GM21381 (cell line): ENCODE measurements around the gene SPTB.

Experiments
- ATAC-seq: cut with Tn5 transposase; IDR thresholded peaks from one replicate; pipeline ENCODE4 v1.9.1; 2021; ENCODE audit warnings: mild to moderate bottlenecking, moderate library complexity; ENCODE audit not compliant: unreplicated experiment

SPTB gene

GRCh38 chr14:64889352-64889751, 9.6 kb upstream of the SPTB start:
- ATAC-seq: no peak

GRCh38 chr14:64885559-64885958, 5.9 kb upstream of the SPTB start:
- no peak for ATAC-seq

GRCh38 chr14:64880221-64881121, 764 bp upstream of the SPTB start:
- no peak for ATAC-seq

DNA sequence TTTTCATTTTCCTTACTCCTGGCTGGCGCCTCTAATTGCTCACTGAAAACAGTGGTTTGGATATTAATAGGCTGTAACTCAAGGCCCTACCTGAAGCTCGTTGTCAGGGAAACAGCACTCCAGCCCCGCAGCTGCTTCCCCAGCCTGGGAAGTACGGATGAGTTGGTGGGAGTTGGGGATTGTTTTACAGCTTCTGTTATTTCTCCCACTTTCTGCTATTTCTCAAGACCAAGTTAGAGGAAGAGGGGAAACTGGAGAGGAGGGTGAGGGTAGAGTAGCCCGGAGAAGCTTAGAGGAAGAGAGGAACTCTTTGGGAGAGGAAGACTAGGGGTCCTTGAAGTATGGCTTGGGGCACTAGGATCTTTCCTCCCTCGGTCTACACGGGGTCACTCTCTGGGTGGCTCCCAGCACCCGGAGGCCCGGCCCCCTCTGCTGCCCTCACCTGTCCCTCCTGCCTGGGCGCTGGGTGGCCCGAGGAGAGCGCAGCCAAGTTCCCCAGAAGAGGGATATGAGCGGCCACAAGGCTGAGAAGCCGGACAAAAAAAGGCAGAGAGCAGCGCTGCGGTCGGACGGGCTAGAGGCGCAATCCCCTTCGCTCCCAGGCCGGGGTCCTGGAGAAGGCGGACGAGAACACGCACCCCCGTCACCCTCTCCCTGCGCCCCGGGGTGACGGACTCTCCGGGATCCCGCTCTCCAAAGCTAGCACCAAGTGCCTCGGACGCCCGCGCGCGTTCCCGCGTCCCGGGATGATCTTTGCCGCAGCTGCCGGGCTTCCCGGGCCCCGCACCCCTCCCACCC, 671 bp downstream of the SPTB start:
- ATAC-seq: no peak

- no peak for ATAC-seq
Measured at GRCh38 chr14:64877846-64878245, 1.9 kb downstream of the SPTB start.

DNA sequence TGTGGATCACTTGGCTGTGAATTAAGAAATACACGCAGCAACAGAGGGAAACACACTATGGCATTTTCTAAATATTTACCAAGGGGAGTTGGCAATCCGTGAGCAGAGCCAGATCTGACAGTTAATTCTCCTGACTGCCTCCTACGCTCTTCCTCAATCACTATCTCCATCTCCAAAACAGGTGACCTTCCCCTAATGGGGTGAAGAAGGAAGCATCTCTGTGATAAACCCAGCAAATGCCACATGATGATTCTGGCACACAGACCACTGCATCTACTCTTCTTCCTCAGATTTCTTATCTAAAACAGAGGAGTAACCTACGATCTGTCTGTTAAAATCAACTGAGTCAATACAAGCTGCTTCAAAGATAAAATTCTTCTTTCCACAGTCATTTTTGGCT, 4.4 kb downstream of the SPTB start:
- no peak for ATAC-seq

- ATAC-seq: no peak
Measured at GRCh38 chr14:64873506-64874219, 6.0 kb downstream of the SPTB start.

- no peak for ATAC-seq
Measured at GRCh38 chr14:64871344-64871743, 8.4 kb downstream of the SPTB start.

DNA sequence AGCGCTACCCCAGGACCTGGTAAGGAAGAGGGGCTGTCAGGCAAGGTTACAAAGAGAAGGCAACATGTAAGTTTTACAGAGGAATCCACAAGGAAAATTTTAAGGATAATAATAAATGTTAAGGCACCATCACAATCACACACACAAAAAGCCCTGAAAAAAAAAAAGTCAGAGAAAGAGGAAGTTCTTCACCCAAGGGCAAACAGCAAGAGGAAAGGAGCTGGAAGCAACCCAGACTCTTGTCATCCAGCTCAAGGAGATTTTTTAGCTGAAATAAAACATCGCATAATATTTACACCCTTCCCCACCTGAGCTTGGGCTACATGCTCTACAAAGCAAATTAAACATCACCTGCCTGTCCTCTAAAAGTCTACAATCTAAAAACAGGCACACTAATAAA, 9.5 kb downstream of the SPTB start:
- no peak for ATAC-seq

DNA sequence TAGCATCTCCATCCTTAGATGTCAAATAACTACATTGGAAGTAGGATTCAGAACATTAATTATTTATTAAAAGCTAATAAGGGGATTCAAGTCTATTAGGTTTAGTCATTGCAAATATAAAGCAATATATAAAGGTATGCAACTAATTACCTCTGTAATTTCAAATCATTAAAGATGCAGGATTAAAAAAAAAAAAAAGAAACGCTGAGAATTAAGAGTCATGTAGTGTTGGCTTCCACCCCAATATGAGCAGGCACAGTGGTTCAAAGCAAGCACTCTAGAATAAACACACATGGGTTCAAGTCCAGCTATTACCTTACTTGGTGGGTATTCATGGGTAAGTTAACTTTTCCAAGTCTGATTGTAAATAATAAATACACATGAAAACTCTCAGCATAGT, 10.9 kb downstream of the SPTB start:
- no peak for ATAC-seq

GRCh38 chr14:64868379-64868778, 11.3 kb downstream of the SPTB start:
- no peak for ATAC-seq

- no peak for ATAC-seq
Measured at GRCh38 chr14:64867182-64867581, 12.5 kb downstream of the SPTB start.

GRCh38 chr14:64865992-64866391, 13.7 kb downstream of the SPTB start:
- no peak for ATAC-seq

- no peak for ATAC-seq
Measured at GRCh38 chr14:64865109-64865508, 14.6 kb downstream of the SPTB start.

- no peak for ATAC-seq
Measured at GRCh38 chr14:64864258-64864657, 15.4 kb downstream of the SPTB start.

DNA sequence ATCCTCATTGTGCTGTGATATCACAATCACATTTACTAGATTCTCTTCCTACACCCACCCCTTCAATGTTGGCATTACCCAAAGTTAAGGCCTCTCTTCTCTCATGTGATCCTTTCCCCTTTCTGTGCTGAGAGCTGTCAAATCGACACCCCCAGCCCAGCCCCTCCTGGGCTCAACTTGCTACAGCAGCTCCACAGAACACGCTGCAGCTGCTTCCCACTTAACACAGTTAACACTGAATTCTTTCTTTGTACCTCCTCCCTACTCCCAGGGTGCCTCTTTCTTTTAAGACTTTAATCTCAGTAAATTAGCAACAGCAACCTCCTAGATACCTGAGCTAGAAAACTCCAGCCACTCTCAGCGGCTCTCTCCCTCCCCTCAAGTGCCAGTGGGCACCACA, 17.8 kb downstream of the SPTB start:
- no peak for ATAC-seq

DNA sequence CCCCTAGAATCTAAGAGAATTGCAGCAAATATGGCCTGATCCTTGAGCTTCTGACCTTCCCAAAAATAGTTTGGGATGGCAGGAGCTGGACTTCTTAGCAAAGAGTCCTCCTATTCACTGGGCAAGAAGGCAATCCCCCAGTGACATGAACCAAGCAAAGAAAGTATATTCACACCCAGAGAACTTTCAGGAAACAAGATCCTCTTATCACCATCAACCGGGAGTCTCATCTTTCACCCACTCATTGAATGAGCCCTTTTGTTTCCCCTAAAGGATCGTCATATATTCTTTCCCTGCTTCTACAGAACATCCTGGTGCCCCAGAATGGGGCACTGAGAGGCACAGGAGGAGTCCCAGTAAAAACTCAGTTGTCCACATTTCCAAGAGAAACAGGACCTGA, 19.7 kb downstream of the SPTB start:
- no peak for ATAC-seq

DNA sequence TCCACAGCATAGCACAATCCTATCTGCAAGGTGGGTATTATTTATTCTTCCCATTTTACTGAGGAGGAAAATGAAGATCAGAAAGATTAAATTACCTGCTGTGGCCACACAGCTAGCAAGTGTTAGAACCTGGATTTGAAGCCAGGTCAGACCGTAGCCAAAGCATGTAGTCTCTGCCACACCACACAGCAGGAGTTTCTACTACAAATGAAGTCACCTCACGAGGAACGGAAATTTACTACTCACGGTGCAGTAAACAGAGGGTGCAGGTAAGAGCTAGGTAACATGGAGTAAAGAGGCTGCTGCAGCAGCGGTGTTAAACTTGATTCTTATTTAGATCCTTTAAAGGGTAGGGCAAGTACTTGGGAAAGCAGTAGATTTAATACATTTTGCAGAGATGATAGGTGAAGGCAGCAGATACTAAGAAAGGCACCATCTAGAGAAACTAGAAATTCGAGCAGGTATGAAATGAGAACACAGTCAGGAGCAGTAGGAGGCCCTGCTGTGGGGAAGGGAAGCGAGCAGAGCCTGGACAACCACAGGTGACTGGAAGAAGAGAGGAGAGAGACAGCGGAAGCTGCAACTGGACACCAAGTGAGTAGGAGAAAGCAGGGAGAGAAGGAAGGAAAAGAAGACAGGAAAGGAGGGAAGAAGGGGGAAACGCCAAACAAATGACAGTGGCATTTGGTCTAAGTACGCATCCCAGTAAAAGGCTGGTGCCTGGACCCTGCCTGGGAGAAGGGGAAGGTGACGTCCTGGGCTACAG, 21.5 kb downstream of the SPTB start:
- ATAC-seq: no peak

DNA sequence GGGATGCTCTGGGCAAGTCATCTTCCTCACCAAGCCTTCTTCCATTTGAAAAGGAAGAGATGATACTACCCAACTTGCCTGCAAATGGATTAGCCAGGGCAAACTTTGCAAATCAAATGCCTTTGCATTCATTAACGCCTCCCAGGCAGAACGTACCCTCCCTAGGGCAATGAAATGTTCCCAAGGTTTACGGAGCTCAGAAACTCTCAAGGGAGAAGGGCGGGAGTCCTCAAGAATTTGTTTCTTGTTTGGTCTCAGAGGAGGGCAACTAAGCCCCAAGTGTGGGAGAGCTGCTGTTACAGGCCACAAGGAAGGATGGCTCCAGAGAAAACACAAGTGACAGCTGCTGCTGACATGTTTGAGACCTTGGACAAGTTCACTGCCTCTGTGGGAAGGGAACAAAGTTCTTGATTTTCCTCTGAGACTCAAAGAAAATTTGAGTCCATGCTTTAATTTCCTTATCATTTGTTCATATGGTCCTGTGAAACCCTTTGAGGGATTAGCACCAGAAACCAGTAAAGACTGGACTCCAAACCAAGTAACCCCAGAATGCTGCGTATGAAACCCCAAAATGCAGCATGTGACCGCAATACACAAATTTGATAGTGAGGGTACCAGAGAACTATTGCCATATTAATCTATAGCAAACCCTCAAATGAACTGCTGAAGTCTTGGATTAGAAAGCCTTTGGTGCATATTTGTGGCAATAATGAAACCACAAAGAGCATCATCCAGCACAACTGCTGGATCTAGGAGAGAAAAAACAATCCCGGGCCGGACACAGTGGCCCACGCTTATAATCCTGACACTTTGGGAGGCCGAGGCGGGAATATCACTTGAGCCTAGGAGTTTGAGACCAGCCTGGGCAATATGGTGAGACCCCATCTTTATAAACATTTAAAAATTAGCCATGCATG, 22.9 kb downstream of the SPTB start:
- ATAC-seq: no peak
